WI38 (cell line): ENCODE results near the gene KCNK15.

Experiments
- H3K4me3 ChIP-seq: 2 replicates; pipeline ENCODE4 v1.5.1; 2011; ENCODE audit warnings: low read depth, mild to moderate bottlenecking, control low read depth, low read length
- TF ChIP-seq, protein P1 (sequence below): IDR thresholded peaks from 2 replicates; pipeline ENCODE4 v1.5.1; 2012; ENCODE audit warnings: low read depth, mild to moderate bottlenecking, control low read depth, low read length

KCNK15 gene

DNA sequence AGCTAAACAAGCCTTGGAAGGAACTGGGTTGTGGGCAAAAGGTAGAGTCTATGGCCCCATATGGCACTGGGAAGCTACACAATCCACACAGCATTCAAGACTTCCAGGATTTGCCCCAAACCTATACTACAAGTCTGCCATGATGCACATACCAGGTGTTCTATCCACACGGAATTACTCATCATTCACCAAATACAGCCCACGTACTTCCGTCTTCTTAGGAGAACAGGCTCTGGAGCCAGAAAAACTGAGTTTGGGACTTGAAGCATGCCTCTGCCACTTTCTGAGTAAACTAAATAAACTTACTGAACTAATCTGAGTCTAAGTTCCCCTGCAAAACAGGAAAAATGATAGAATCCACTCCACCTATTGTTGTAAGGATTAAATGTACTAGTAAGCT lies 36.1 kb downstream of the KCNK15 start:
- H3K4me3 ChIP-seq: no peak overlapping the region
- TF ChIP-seq, protein P1, sequence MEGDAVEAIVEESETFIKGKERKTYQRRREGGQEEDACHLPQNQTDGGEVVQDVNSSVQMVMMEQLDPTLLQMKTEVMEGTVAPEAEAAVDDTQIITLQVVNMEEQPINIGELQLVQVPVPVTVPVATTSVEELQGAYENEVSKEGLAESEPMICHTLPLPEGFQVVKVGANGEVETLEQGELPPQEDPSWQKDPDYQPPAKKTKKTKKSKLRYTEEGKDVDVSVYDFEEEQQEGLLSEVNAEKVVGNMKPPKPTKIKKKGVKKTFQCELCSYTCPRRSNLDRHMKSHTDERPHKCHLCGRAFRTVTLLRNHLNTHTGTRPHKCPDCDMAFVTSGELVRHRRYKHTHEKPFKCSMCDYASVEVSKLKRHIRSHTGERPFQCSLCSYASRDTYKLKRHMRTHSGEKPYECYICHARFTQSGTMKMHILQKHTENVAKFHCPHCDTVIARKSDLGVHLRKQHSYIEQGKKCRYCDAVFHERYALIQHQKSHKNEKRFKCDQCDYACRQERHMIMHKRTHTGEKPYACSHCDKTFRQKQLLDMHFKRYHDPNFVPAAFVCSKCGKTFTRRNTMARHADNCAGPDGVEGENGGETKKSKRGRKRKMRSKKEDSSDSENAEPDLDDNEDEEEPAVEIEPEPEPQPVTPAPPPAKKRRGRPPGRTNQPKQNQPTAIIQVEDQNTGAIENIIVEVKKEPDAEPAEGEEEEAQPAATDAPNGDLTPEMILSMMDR: no peak

GRCh38 chr20:44784688-44785087 lies 39.0 kb downstream of the KCNK15 start:
- H3K4me3 ChIP-seq: no peak overlapping the region
- TF ChIP-seq, protein P1: no peak

DNA sequence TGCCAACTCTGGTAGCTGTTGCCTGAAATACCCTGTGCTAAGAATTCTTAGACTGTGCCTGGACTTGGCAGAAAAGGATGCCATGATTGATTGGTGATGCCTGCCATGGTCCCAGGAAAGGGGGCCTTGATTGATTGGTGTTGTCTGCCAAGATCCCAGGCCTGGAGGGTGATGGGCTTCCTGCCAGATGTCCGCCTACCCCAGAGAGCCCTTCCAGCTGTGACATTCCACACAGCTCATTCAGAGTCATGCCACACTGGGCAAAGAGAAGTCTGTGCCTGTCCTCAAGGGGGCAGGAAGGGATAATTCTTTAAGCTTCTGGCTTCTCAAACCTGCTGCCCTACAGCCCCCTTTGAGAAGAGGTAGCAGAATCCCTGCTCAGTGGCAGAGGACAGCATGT lies 40.1 kb downstream of the KCNK15 start:
- TF ChIP-seq, protein P1: no peak
- no peak overlapping the region for H3K4me3 ChIP-seq

- H3K4me3 ChIP-seq: no peak overlapping the region
- TF ChIP-seq, protein P1: no peak
Observed at GRCh38 chr20:44787299-44787698, 41.6 kb downstream of the KCNK15 start.

DNA sequence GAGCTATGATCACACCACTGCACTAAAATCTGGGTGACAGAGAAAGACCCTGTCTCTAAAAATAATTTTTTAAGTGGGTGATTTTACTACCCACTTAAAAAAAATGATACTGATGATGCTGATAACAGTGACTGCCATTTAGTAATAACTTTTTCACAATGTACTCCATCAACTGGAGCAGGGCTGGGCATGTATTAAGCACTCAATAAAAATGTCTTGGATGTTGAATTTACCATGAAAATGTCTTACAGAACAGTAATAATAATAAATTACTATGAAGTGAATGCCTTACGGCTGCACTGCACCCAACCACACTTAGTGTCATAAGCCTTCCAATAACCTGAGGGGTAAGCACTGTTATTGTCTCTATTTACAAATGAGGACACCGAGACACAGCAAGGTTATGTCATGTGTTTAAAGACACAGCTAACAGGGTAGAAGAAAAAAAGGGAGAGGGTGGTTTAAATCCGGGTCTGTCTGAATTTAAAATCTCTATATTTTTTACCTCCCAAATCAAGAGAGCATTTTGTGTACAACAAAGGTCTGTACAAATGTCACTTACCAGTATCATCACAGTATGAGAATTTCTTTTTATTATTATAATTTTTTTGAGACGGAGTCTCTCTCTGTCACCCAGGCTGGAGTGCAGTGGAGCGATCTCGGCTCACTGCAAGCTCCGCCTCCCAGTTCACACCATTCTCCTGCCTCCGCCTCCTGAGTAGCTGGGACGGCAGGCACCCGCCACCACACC lies 43.2 kb downstream of the KCNK15 start:
- H3K4me3 ChIP-seq: no peak overlapping the region
- TF ChIP-seq, protein P1: no peak

DNA sequence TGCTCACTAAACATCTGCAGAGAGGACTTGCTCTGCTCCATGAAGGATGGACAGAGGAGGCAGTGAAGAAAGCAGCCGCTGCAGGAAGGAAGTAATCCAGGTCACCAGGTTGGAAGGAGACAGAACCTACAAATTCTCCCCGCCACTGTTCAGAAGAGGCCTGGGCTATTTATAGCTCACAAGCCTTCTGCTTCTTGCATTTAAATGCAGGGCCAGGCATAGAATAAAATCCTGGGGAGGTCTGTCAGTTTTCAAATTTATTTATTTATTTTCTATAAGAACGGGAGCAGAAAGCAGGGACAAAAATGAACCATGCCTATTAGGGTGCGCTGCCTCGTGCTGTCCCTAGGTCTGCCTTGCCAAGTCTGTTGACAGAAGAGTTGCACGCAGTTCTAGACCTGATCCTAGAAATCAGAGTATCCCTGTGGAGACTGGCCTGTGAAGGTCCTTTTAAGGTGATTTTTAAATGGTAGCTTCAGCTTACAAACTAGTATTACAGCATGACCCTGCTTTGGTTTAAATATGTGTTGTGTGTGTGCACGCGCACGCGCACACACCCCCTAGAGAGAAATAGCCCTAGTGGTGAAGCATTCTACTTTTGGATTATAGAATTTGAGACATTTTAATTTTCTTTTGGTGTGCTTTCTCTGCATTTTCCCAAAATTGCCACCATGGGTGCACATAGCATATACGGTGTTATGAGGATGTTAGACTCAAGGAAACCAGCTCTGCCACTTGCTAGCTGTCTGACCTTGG lies 45.2 kb downstream of the KCNK15 start:
- no peak overlapping the region for H3K4me3 ChIP-seq
- TF ChIP-seq, protein P1: no peak

- TF ChIP-seq, protein P1: no peak
- no peak overlapping the region for H3K4me3 ChIP-seq
Observed at GRCh38 chr20:44792796-44793195, 47.1 kb downstream of the KCNK15 start.
